Ovary (tissue), 9 donors: ENCODE data around the gene LCNL1. TPM values are rescaled to one million over a fixed set of nuclear protein-coding genes. Genes with fewer than 3 reads are reported as not detected.

Experiments used
- DNase-seq, 5 donors: peaks; one replicate each; pipeline ENCODE4 v3.0.0-alpha.2; 2019 to 2020
- H3K27ac ChIP-seq, 2 donors: fragments of 200-600 bp; one replicate each; pipeline versions ENCODE4 v1.5.1 to v1.8.0; 2019 to 2022
- H3K27me3 ChIP-seq: fragments of 200-600 bp; one replicate; pipeline ENCODE4 v1.8.0; 2022
- H3K36me3 ChIP-seq: fragments of 200-600 bp; sonication (generic); one replicate; pipeline ENCODE4 v1.5.1; 2019
- H3K4me1 ChIP-seq: one replicate; pipeline ENCODE4 v1.8.1; 2013; ENCODE audit warnings: mild to moderate bottlenecking, moderate library complexity; ENCODE audit not compliant: insufficient read depth
- H3K4me3 ChIP-seq: fragments of 200-600 bp; sonication (generic); one replicate; pipeline ENCODE4 v1.5.1; 2017
- H3K9me3 ChIP-seq, 2 donors: fragments of 200-600 bp in 1 of 2; sonication (generic) in 1 of 2; one replicate each; pipeline versions ENCODE4 v1.5.1 to v1.8.1; 2013 to 2019; ENCODE audit warnings: mild to moderate bottlenecking in 1 of 2, moderate library complexity in 1 of 2
- EP300 ChIP-seq: sonication (generic); formaldehyde crosslinking; IDR thresholded peaks from one replicate; pipeline ENCODE4 v1.6.1; 2017; ENCODE audit warnings: antibody characterized with exemption
- POLR2A ChIP-seq: fragments of 450-650 bp; IDR thresholded peaks from one replicate; pipeline ENCODE4 v1.6.1; 2017; ENCODE audit warnings: antibody characterized with exemption, mild to moderate bottlenecking, moderate library complexity
- WGBS, 3 donors: extraction: QIAGEN DNeasy Blood & Tissue Kit in 1 of 3; methylation state at CpG; one replicate each; pipeline versions ENCODE4 v1.1.5 to v1.1.7; 2013 to 2017; 5-methylcytosine and 5-hydroxymethylcytosine counted together
- intact Hi-C, 4 donors: fragments of 100-400 bp; cut with DNase I; formaldehyde crosslinking; loops; one replicate each; pipeline versions ENCODE4 v1.11.0 to v1.15.1; 2022 to 2023
- polyA plus RNA-seq, 2 donors: library from polyadenylated mRNA; stranded (reverse); fragments of 200-250 nt in 1 of 2; fragments of 350-450 nt in 1 of 2; fragmentation: Illumina TruSeq in 1 of 2; extraction: RNeasy Lipid Tissue Mini Kit (QIAGEN cat#74804) in 1 of 2; gene quantifications; one replicate each; pipeline ENCODE4 v1.2.3, GENCODE V29; 2013 to 2014
- total RNA-seq, 7 donors: library from RNA; depleted of rRNA in 2 of 7; stranded (reverse); fragments of >200 nt in 2 of 7; fragmentation: NEBNext Ultra II Directional in 3 of 7; extraction: Animal tissue kit (Norgen Biotek cat#: 25700) in 3 of 7; gene quantifications; one replicate each; pipeline versions ENCODE4 v1.1.0 to v1.2.4, GENCODE V29; 2016 to 2023
- TF ChIP-seq, protein P1 (sequence below), 3 donors: fragments of 450-650 bp in 2 of 3; fragments of 200-600 bp in 1 of 3; IDR thresholded peaks; one replicate each; pipeline versions ENCODE4 v1.5.1 to v1.8.0; 2016 to 2022; ENCODE audit warnings: antibody characterized with exemption in 3 of 3, mild to moderate bottlenecking in 1 of 3
- donor health status: DM: no; HTN: no; CAD: no; lungs with moderate emphysema.
- donor health status: DM: no; HTN: no; CAD: no.
- donor health status: Bipolar disorder and iron deficiency.
- donor health status: DM: yes; HTN: yes; CAD: no.
- donor health status: DM: no; HTN: no; CAD: no.
- donor health status: DM: yes; HTN: yes; CAD: no.

LCNL1 gene
- total and polyA plus RNA-seq, 9 donors = 0.17 to 1.6 (median 0.47) TPM; not detected in 1

GRCh38 chr9:137034709-137035506, 52.1 kb downstream of the LCNL1 start:
- Histone ChIP-seq H3K27ac (no peak overlapping the region), H3K4me1 (peaks cover 1% of the 10 kb centered on the region), H3K36me3 (no peaks in the 10 kb centered on the region), H3K27me3 (no peaks in the 10 kb centered on the region), H3K4me3 (no peak overlapping the region), H3K9me3 (no peaks in the 10 kb centered on the region)
- TF ChIP-seq, protein P1, sequence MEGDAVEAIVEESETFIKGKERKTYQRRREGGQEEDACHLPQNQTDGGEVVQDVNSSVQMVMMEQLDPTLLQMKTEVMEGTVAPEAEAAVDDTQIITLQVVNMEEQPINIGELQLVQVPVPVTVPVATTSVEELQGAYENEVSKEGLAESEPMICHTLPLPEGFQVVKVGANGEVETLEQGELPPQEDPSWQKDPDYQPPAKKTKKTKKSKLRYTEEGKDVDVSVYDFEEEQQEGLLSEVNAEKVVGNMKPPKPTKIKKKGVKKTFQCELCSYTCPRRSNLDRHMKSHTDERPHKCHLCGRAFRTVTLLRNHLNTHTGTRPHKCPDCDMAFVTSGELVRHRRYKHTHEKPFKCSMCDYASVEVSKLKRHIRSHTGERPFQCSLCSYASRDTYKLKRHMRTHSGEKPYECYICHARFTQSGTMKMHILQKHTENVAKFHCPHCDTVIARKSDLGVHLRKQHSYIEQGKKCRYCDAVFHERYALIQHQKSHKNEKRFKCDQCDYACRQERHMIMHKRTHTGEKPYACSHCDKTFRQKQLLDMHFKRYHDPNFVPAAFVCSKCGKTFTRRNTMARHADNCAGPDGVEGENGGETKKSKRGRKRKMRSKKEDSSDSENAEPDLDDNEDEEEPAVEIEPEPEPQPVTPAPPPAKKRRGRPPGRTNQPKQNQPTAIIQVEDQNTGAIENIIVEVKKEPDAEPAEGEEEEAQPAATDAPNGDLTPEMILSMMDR (IDR thresholded peaks at IDR 0.05) = peak; percentile 90 to 91 (median 90)
- TF ChIP-seq EP300 = no peak
- TF ChIP-seq POLR2A = peak; percentile 16
- DNase-seq = peak; percentile 75 to 87 (median 86)
- intact Hi-C loops = loop anchor here (2.0 to 5.0 kb wide), 5 partner anchors 83 to 248 kb away; partner anchors contain the start of genes LCN12 (in 1 of the 4) and PHPT1 (in 1 of the 4)
- 12 to 18% (median 16%) methylated on average over 22 to 24 of the region's 24 CpGs for WGBS, 3 donors

Other genes starting within 250 kb of the LCNL1 start
Only the 30 nearest of the 38 such genes appear.
- not detected for gene LCN15, start 218.5 kb upstream of the LCNL1 start, total RNA-seq
- gene LCN15, start 218.5 kb upstream of the LCNL1 start, polyA plus RNA-seq = not detected
- gene TMEM141, start 191.6 kb upstream of the LCNL1 start, total RNA-seq = 100 to 1,000 TPM in 1 of 7 donors, 10 to 100 TPM in 6; 43.1 to 115 (median 64.8) TPM
- 10 to 100 TPM; 23.4 to 64.9 TPM for gene TMEM141, start 191.6 kb upstream of the LCNL1 start, polyA plus RNA-seq
- gene CCDC183, start 186.7 kb upstream of the LCNL1 start, total RNA-seq = 10 to 100 TPM in 1 of 7 donors, 1 to 10 TPM in 6; 1.2 to 11.8 (median 6.6) TPM
- 1 to 10 TPM in 1 of 2 donors, under 1 TPM in 1; 0.47 to 3.1 TPM for gene CCDC183, start 186.7 kb upstream of the LCNL1 start, polyA plus RNA-seq
- gene RABL6, start 175.0 kb upstream of the LCNL1 start, total RNA-seq = 10 to 100 TPM; 25.2 to 65.4 (median 56.2) TPM
- 10 to 100 TPM; 22.6 to 37.5 TPM for gene RABL6, start 175.0 kb upstream of the LCNL1 start, polyA plus RNA-seq
- 1 to 10 TPM in 5 of 7 donors, under 1 TPM in 2; 0.48 to 2.4 (median 1.4) TPM for gene AJM1, start 140.5 kb upstream of the LCNL1 start, total RNA-seq
- under 1 TPM in 1 of 2 donors, not detected in 1; 0.93 TPM for gene AJM1, start 140.5 kb upstream of the LCNL1 start, polyA plus RNA-seq
- gene PHPT1, start 133.6 kb upstream of the LCNL1 start, total RNA-seq = 100 to 1,000 TPM in 2 of 7 donors, 10 to 100 TPM in 5; 39.2 to 132 (median 86.9) TPM
- 10 to 100 TPM; 18.1 to 57.6 TPM for gene PHPT1, start 133.6 kb upstream of the LCNL1 start, polyA plus RNA-seq
- 10 to 100 TPM in 1 of 7 donors, 1 to 10 TPM in 6; 2.1 to 31.4 (median 2.5) TPM for gene MAMDC4, start 130.6 kb upstream of the LCNL1 start, total RNA-seq
- 1 to 10 TPM in 1 of 2 donors, under 1 TPM in 1; 0.15 to 2.6 TPM for gene MAMDC4, start 130.6 kb upstream of the LCNL1 start, polyA plus RNA-seq
- 100 to 1,000 TPM; 306 to 391 (median 336) TPM for gene EDF1, start 116.7 kb upstream of the LCNL1 start, total RNA-seq
- 100 to 1,000 TPM; 154 to 444 TPM for gene EDF1, start 116.7 kb upstream of the LCNL1 start, polyA plus RNA-seq
- gene TRAF2, start 96.5 kb upstream of the LCNL1 start, total RNA-seq = 10 to 100 TPM in 4 of 7 donors, 1 to 10 TPM in 3; 5.6 to 11.9 (median 10.3) TPM
- gene TRAF2, start 96.5 kb upstream of the LCNL1 start, polyA plus RNA-seq = 1 to 10 TPM in 1 of 2 donors, under 1 TPM in 1; 0.83 to 7.6 TPM
- gene FBXW5, start 38.3 kb upstream of the LCNL1 start, total RNA-seq = 10 to 100 TPM; 49.4 to 75.5 (median 60.5) TPM
- 10 to 100 TPM in 1 of 2 donors, 1 to 10 TPM in 1; 2.2 to 64.1 TPM for gene FBXW5, start 38.3 kb upstream of the LCNL1 start, polyA plus RNA-seq
- under 1 TPM in 1 of 7 donors, not detected in 6; 1.00 TPM for gene C8G, start 37.8 kb upstream of the LCNL1 start, total RNA-seq
- gene C8G, start 37.8 kb upstream of the LCNL1 start, polyA plus RNA-seq = under 1 TPM in 1 of 2 donors, not detected in 1; 0.38 TPM
- 10 to 100 TPM in 5 of 7 donors, 1 to 10 TPM in 2; 1.3 to 40.9 (median 19.2) TPM for gene LCN12, start 30.7 kb upstream of the LCNL1 start, total RNA-seq
- gene LCN12, start 30.7 kb upstream of the LCNL1 start, polyA plus RNA-seq = 1 to 10 TPM; 1.1 to 6.1 TPM
- 100 to 1,000 TPM in 2 of 7 donors, 10 to 100 TPM in 4, 1 to 10 TPM in 1; 5.8 to 191 (median 59.8) TPM for gene PTGDS, start 5.5 kb upstream of the LCNL1 start, total RNA-seq
- 10 to 100 TPM; 13.6 to 43.1 TPM for gene PTGDS, start 5.5 kb upstream of the LCNL1 start, polyA plus RNA-seq
- gene PAXX, start 9.4 kb downstream of the LCNL1 start, total RNA-seq = 10 to 100 TPM; 23.6 to 48.9 (median 37.5) TPM
- 10 to 100 TPM in 1 of 2 donors, 1 to 10 TPM in 1; 1.1 to 47.8 TPM for gene PAXX, start 9.4 kb downstream of the LCNL1 start, polyA plus RNA-seq
- 1 to 10 TPM in 3 of 7 donors, under 1 TPM in 2, not detected in 2; 0.57 to 6.5 (median 1.5) TPM for gene CLIC3, start 13.6 kb downstream of the LCNL1 start, total RNA-seq
- gene CLIC3, start 13.6 kb downstream of the LCNL1 start, polyA plus RNA-seq = 1 to 10 TPM in 1 of 2 donors, not detected in 1; 1.1 TPM
- gene ABCA2, start 45.2 kb downstream of the LCNL1 start, total RNA-seq = 10 to 100 TPM in 5 of 7 donors, 1 to 10 TPM in 2; 5.8 to 26.9 (median 13.7) TPM
- 10 to 100 TPM in 1 of 2 donors, 1 to 10 TPM in 1; 2.0 to 10.5 TPM for gene ABCA2, start 45.2 kb downstream of the LCNL1 start, polyA plus RNA-seq
- under 1 TPM in 1 of 7 donors, not detected in 6; 0.08 TPM for gene FUT7, start 49.1 kb downstream of the LCNL1 start, total RNA-seq
- gene FUT7, start 49.1 kb downstream of the LCNL1 start, polyA plus RNA-seq = under 1 TPM in 1 of 2 donors, not detected in 1; 0.07 TPM
- gene NPDC1, start 63.2 kb downstream of the LCNL1 start, total RNA-seq = 100 to 1,000 TPM in 2 of 7 donors, 10 to 100 TPM in 5; 22.3 to 112 (median 49.9) TPM
- gene NPDC1, start 63.2 kb downstream of the LCNL1 start, polyA plus RNA-seq = 10 to 100 TPM in 1 of 2 donors, 1 to 10 TPM in 1; 2.1 to 67.9 TPM
- 1 to 10 TPM in 4 of 7 donors, under 1 TPM in 3; 0.12 to 5.1 (median 1.0) TPM for gene ENTPD2, start 71.1 kb downstream of the LCNL1 start, total RNA-seq
- under 1 TPM; 0.32 to 0.82 TPM for gene ENTPD2, start 71.1 kb downstream of the LCNL1 start, polyA plus RNA-seq
- gene SAPCD2, start 87.6 kb downstream of the LCNL1 start, total RNA-seq = under 1 TPM in 5 of 7 donors, not detected in 2; 0.24 to 0.62 (median 0.37) TPM
- under 1 TPM; 0.10 to 0.15 TPM for gene SAPCD2, start 87.6 kb downstream of the LCNL1 start, polyA plus RNA-seq
- 1 to 10 TPM; 1.3 to 6.3 (median 4.1) TPM for gene UAP1L1, start 94.5 kb downstream of the LCNL1 start, total RNA-seq
- 1 to 10 TPM; 3.0 to 4.1 TPM for gene UAP1L1, start 94.5 kb downstream of the LCNL1 start, polyA plus RNA-seq
- gene MAN1B1, start 104.0 kb downstream of the LCNL1 start, total RNA-seq = 10 to 100 TPM; 30.2 to 55.1 (median 38.6) TPM
- 100 to 1,000 TPM in 1 of 2 donors, 10 to 100 TPM in 1; 44.0 to 109 TPM for gene MAN1B1, start 104.0 kb downstream of the LCNL1 start, polyA plus RNA-seq
- 100 to 1,000 TPM in 2 of 7 donors, 10 to 100 TPM in 5; 39.8 to 117 (median 95.6) TPM for gene DPP7, start 131.7 kb downstream of the LCNL1 start, total RNA-seq
- 10 to 100 TPM in 1 of 2 donors, 1 to 10 TPM in 1; 3.0 to 88.7 TPM for gene DPP7, start 131.7 kb downstream of the LCNL1 start, polyA plus RNA-seq
- under 1 TPM in 1 of 7 donors, not detected in 6; 0.15 TPM for gene GRIN1, start 156.2 kb downstream of the LCNL1 start, total RNA-seq
- gene GRIN1, start 156.2 kb downstream of the LCNL1 start, polyA plus RNA-seq = not detected
- gene LRRC26, start 187.1 kb downstream of the LCNL1 start, total RNA-seq = 1 to 10 TPM in 1 of 7 donors, under 1 TPM in 1, not detected in 5; 0.23 to 3.0 TPM
- not detected for gene LRRC26, start 187.1 kb downstream of the LCNL1 start, polyA plus RNA-seq
- gene TMEM210, start 189.1 kb downstream of the LCNL1 start, total RNA-seq = not detected
- not detected for gene TMEM210, start 189.1 kb downstream of the LCNL1 start, polyA plus RNA-seq
- gene ANAPC2, start 205.6 kb downstream of the LCNL1 start, total RNA-seq = 10 to 100 TPM; 23.1 to 61.5 (median 53.9) TPM
- gene ANAPC2, start 205.6 kb downstream of the LCNL1 start, polyA plus RNA-seq = 10 to 100 TPM in 1 of 2 donors, 1 to 10 TPM in 1; 8.0 to 38.4 TPM
- 10 to 100 TPM; 34.5 to 60.7 (median 44.5) TPM for gene SSNA1, start 205.7 kb downstream of the LCNL1 start, total RNA-seq
- gene SSNA1, start 205.7 kb downstream of the LCNL1 start, polyA plus RNA-seq = 10 to 100 TPM in 1 of 2 donors, 1 to 10 TPM in 1; 1.6 to 47.3 TPM
- gene TPRN, start 217.7 kb downstream of the LCNL1 start, total RNA-seq = 10 to 100 TPM in 6 of 7 donors, 1 to 10 TPM in 1; 6.6 to 18.4 (median 15.9) TPM
- gene TPRN, start 217.7 kb downstream of the LCNL1 start, polyA plus RNA-seq = 1 to 10 TPM in 1 of 2 donors, under 1 TPM in 1; 0.68 to 8.6 TPM
- gene TMEM203, start 222.7 kb downstream of the LCNL1 start, total RNA-seq = 10 to 100 TPM; 29.2 to 40.8 (median 37.5) TPM
- 10 to 100 TPM; 35.3 to 38.2 TPM for gene TMEM203, start 222.7 kb downstream of the LCNL1 start, polyA plus RNA-seq